ENCODE results near the gene FOXK2. TPM values are rescaled to one million over a fixed set of nuclear protein-coding genes. Genes with fewer than 3 reads are reported as not detected.
"Not testable (repeated sequence)": the region's sequence is repeated elsewhere in the genome, so short reads cannot be mapped to it uniquely, and the experiment has no call there.

The FOXK2 gene
- total RNA-seq, 1 experiment from 2014 or later, result 118 TPM

DNA sequence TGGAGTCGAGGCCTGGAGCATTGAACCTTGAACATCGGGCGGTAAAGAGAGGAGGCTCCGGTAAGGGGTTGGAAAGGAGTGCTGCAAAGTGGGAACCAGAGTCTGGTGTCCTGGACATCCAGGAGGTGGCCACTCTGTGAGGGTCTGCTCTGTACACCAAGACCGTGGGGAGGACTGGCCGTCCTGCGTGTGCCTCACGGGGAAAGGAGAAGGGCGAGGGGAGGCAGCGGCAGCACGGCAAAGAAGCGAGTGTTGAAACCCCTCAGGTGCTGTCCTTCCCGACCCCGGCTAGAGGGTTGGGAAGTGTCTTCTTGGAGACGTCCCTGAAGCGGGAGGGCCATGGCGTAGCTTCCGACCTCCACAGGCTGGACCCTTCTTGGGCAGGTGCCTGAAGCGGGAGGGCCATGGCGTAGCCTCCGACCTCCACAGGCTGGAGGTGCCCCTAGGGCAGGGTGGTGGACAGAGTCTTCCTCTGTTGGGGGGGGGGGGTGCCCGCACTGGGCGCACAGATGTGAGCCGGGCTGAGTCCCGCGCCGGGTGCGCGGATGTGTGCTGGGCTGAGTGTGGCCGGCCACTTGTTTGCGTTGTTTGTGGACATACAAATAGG is 42.0 kb downstream of the FOXK2 start:
- Mint-ChIP-seq H3K4me3 (ENCODE audit: unreplicated experiment) (no peak overlapping the region), H3K4me1 (ENCODE audit: low read depth, unreplicated experiment) (peaks cover 34% of the 10 kb centered on the region), H3K36me3 (ENCODE audit: insufficient read depth, unreplicated experiment) (peaks cover 59% of the 10 kb centered on the region), H3K9me3 (ENCODE audit: unreplicated experiment) (no peaks in the 10 kb centered on the region), H3K27me3 (ENCODE audit: insufficient read depth, unreplicated experiment) (no peaks in the 10 kb centered on the region), H3K27ac (ENCODE audit: unreplicated experiment) (peak overlapping the region; percentile 43)
- Histone ChIP-seq H3K4me3 (ENCODE audit: low read depth, low read length) (no peak overlapping the region), H3K4me1 (peaks cover 41% of the 10 kb centered on the region), H3K27me3 (replicated peaks; ENCODE audit: control insufficient read depth, insufficient read depth, low read length) (no peaks in the 10 kb centered on the region), H3K36me3 (ENCODE audit: control insufficient read depth, insufficient read depth, low read length) (peaks cover 2% of the 10 kb centered on the region; the same call in 1 of the 2 replicates), H3K9me3 (no peaks in the 10 kb centered on the region)
- ChIA-PET CTCF (interaction anchor here (0.7 kb wide), 1 partner anchor 56 kb away, joined by 8 read pairs; no protein-coding TSS in a partner anchor), POLR2A (no interaction called here)
- intact Hi-C loops (cut with micrococcal nuclease; ENCODE audit: unreplicated experiment), result no loop called here
- no TSS peak for BruUV-seq (replicated peaks)
- DNase-seq, result no peak
- TF ChIP-seq, protein P1, sequence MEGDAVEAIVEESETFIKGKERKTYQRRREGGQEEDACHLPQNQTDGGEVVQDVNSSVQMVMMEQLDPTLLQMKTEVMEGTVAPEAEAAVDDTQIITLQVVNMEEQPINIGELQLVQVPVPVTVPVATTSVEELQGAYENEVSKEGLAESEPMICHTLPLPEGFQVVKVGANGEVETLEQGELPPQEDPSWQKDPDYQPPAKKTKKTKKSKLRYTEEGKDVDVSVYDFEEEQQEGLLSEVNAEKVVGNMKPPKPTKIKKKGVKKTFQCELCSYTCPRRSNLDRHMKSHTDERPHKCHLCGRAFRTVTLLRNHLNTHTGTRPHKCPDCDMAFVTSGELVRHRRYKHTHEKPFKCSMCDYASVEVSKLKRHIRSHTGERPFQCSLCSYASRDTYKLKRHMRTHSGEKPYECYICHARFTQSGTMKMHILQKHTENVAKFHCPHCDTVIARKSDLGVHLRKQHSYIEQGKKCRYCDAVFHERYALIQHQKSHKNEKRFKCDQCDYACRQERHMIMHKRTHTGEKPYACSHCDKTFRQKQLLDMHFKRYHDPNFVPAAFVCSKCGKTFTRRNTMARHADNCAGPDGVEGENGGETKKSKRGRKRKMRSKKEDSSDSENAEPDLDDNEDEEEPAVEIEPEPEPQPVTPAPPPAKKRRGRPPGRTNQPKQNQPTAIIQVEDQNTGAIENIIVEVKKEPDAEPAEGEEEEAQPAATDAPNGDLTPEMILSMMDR (IDR thresholded peaks at IDR 0.05; ENCODE audit: insufficient read depth in 1 of 2, low read depth in 1 of 2, low read length in 1 of 2, severe bottlenecking in 1 of 2, unreplicated experiment in 1 of 2), result no peak

DNA sequence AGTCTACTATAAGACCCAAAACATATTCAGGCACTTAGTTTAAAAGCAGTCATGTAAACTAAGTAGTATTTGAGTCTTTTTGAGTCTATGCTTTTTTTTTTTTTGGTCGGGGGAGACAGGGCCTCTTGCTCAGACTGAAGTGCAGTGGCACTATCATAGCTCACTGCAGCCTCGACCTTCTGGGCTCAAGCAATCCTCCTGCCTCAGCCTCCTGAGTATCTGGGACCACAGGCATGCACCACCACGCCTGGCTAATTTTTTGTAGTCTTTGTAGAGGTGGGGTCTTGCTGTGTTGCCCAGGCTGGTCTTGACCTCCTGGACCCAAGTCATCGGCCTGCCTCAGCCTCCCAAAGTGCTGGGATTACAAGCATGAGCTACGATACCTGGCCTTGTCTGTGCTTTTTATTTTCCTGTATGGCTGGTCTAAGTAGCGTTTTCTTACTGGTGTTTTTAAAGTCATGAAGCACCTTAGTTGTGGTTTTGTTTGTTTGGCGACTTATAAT is 43.2 kb downstream of the FOXK2 start:
- Mint-ChIP-seq H3K27ac (ENCODE audit: unreplicated experiment) (peak overlapping the region; percentile 44), H3K4me1 (ENCODE audit: low read depth, unreplicated experiment) (peaks cover 46% of the 10 kb centered on the region), H3K36me3 (ENCODE audit: insufficient read depth, unreplicated experiment) (peaks cover 70% of the 10 kb centered on the region)
- intact Hi-C loops (cut with micrococcal nuclease; ENCODE audit: unreplicated experiment); H3K36me3 ChIP-seq (ENCODE audit: control insufficient read depth, insufficient read depth, low read length); H3K4me3 Mint-ChIP-seq (ENCODE audit: unreplicated experiment); POLR2A ChIA-PET; CTCF ChIA-PET; H3K27me3 Mint-ChIP-seq (ENCODE audit: insufficient read depth, unreplicated experiment); H3K9me3 ChIP-seq; H3K9me3 Mint-ChIP-seq (ENCODE audit: unreplicated experiment); H3K4me3 ChIP-seq (ENCODE audit: low read depth, low read length); DNase-seq; H3K27me3 ChIP-seq (replicated peaks; ENCODE audit: control insufficient read depth, insufficient read depth, low read length); BruUV-seq (replicated peaks): not testable (repeated sequence)
- H3K4me1 ChIP-seq, result peaks cover 54% of the 10 kb centered on the region

DNA sequence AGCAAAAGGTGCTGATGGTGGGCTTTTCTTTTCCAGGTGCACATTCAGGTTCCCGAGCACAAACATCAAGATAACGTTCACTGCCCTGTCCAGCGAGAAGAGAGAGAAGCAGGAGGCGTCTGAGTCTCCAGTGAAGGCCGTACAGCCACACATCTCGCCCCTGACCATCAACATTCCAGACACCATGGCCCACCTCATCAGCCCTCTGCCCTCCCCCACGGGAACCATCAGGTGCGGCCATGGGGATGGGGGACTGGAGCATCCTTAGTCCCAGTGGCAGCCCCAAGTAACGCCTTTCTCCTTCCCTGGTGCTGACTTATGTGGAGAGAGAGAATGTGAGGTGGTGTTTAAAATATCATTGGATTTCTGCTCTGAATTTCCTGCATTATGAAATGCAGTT is 43.8 kb downstream of the FOXK2 start:
- ChIA-PET CTCF (no interaction called here), POLR2A (no interaction called here)
- Mint-ChIP-seq H3K36me3 (ENCODE audit: insufficient read depth, unreplicated experiment) (peaks cover 75% of the 10 kb centered on the region), H3K27me3 (ENCODE audit: insufficient read depth, unreplicated experiment) (no peaks in the 10 kb centered on the region), H3K27ac (ENCODE audit: unreplicated experiment) (peak overlapping the region; percentile 44), H3K4me1 (ENCODE audit: low read depth, unreplicated experiment) (peaks cover 52% of the 10 kb centered on the region), H3K4me3 (ENCODE audit: unreplicated experiment) (no peak overlapping the region), H3K9me3 (ENCODE audit: unreplicated experiment) (no peaks in the 10 kb centered on the region)
- TF ChIP-seq, protein P1 (IDR thresholded peaks at IDR 0.05; ENCODE audit: insufficient read depth in 1 of 2, low read depth in 1 of 2, low read length in 1 of 2, severe bottlenecking in 1 of 2, unreplicated experiment in 1 of 2), result no peak
- peaks cover 2% of the 10 kb centered on the region; the same call in 1 of the 2 replicates for H3K36me3 ChIP-seq (ENCODE audit: control insufficient read depth, insufficient read depth, low read length)
- no peaks in the 10 kb centered on the region for H3K9me3 ChIP-seq
- no TSS peak for BruUV-seq (replicated peaks)
- peaks cover 59% of the 10 kb centered on the region for H3K4me1 ChIP-seq
- intact Hi-C loops (cut with micrococcal nuclease; ENCODE audit: unreplicated experiment), result no loop called here
- no peak overlapping the region for H3K4me3 ChIP-seq (ENCODE audit: low read depth, low read length)
- H3K27me3 ChIP-seq (replicated peaks; ENCODE audit: control insufficient read depth, insufficient read depth, low read length), result no peaks in the 10 kb centered on the region
- no peak for DNase-seq

DNA sequence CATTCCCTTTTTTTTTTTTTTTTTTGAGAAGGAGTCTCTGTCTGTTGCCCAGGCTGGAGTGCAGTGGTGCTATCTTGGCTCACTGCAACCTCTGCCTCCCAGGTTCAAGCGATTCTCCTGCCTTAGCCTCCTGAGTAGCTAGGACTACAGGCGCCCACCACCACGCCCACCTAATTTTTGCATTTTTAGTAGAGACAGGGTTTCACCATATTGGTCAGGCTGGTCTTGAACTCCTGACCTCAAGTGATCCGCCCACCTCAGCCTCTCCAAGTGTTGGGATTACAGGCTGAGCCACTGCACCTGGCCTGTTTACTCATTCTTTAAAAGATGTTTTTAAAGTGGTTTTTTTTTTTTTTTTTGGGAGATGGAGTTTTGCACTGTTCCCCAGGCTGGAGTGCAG is 44.2 kb downstream of the FOXK2 start:
- Mint-ChIP-seq H3K27ac (ENCODE audit: unreplicated experiment) (peak overlapping the region; percentile 44), H3K36me3 (ENCODE audit: insufficient read depth, unreplicated experiment) (peaks cover 79% of the 10 kb centered on the region), H3K4me1 (ENCODE audit: low read depth, unreplicated experiment) (peaks cover 56% of the 10 kb centered on the region)
- H3K4me3 Mint-ChIP-seq (ENCODE audit: unreplicated experiment); DNase-seq; H3K4me3 ChIP-seq (ENCODE audit: low read depth, low read length); H3K27me3 ChIP-seq (replicated peaks; ENCODE audit: control insufficient read depth, insufficient read depth, low read length); H3K27me3 Mint-ChIP-seq (ENCODE audit: insufficient read depth, unreplicated experiment); intact Hi-C loops (cut with micrococcal nuclease; ENCODE audit: unreplicated experiment); H3K9me3 Mint-ChIP-seq (ENCODE audit: unreplicated experiment); H3K36me3 ChIP-seq (ENCODE audit: control insufficient read depth, insufficient read depth, low read length); H3K9me3 ChIP-seq; BruUV-seq (replicated peaks): not testable (repeated sequence)
- ChIA-PET CTCF (interaction anchor here (0.6 to 0.7 kb wide), 2 partner anchors 8 to 11 kb away, joined by 3 to 4 read pairs; no protein-coding TSS in a partner anchor), POLR2A (interaction anchor here (0.6 kb wide), 1 partner anchor 51 kb away, joined by 3 read pairs; no protein-coding TSS in a partner anchor)
- peaks cover 61% of the 10 kb centered on the region for H3K4me1 ChIP-seq
